ENCODE measurements around the gene CFI. TPM values are rescaled to one million over a fixed set of nuclear protein-coding genes. Genes with fewer than 3 reads are reported as not detected.
"Not testable (repeated sequence)": the region's sequence is repeated elsewhere in the genome, so short reads cannot be mapped to it uniquely, and the experiment has no call there.

CFI gene
- total RNA-seq, 2 experiments from 2014 or later = not detected

GRCh38 chr4:109815151-109816081 is 13.6 kb upstream of the CFI start, which contains the start of gene GAR1:
GAR1 (plus strand) TSS chr4:109815762; CDS start chr4:109816165, 403 bp downstream.
- H3K9me3 Mint-ChIP-seq = no peaks in the 10 kb centered on the region
- peaks cover 30% of the 10 kb centered on the region for H3K36me3 Mint-ChIP-seq
- H3K4me3 Mint-ChIP-seq = peak within 1 kb of the TSS; percentile 98
- H3K4me1 Mint-ChIP-seq = peaks cover 39% of the 10 kb centered on the region
- no peaks in the 10 kb centered on the region for H3K27me3 Mint-ChIP-seq
- H3K27ac Mint-ChIP-seq = peak within 1 kb of the TSS; percentile 99
- POLR2A ChIA-PET = interaction anchor here (0.5 to 1.5 kb wide), 9 partner anchors 12 to 383 kb away, joined by 3 to 7 read pairs (median 3); partner anchors contain the start of genes ELOVL6, MCUB and RRH
- ATAC-seq (ENCODE audit: low read depth) (peak; percentile 93), DNase-seq (peak; percentile 83)

GRCh38 chr4:109811707-109812106 is 9.9 kb upstream of the CFI start:
- Mint-ChIP-seq H3K4me3 (no peak overlapping the region), H3K27ac (no peak overlapping the region), H3K9me3 (no peaks in the 10 kb centered on the region), H3K27me3 (peaks cover 7% of the 10 kb centered on the region), H3K36me3 (peaks cover 5% of the 10 kb centered on the region), H3K4me1 (peaks cover 17% of the 10 kb centered on the region)
- DNase-seq = no peak
- no peak for ATAC-seq (ENCODE audit: low read depth)
- POLR2A ChIA-PET = no interaction called here

GRCh38 chr4:109810552-109811387 is 9.0 kb upstream of the CFI start:
- ATAC-seq (ENCODE audit: low read depth) (no peak), DNase-seq (no peak)
- no peaks in the 10 kb centered on the region for H3K9me3 Mint-ChIP-seq
- H3K4me1 Mint-ChIP-seq = peaks cover 9% of the 10 kb centered on the region
- no peak overlapping the region for H3K27ac Mint-ChIP-seq
- H3K36me3 Mint-ChIP-seq = peaks cover 4% of the 10 kb centered on the region
- peaks cover 7% of the 10 kb centered on the region for H3K27me3 Mint-ChIP-seq
- H3K4me3 Mint-ChIP-seq = no peak overlapping the region
- POLR2A ChIA-PET = no interaction called here

- POLR2A ChIA-PET = no interaction called here
- H3K27ac Mint-ChIP-seq = no peak overlapping the region
- no peak for DNase-seq
- H3K4me1 Mint-ChIP-seq = peaks cover 5% of the 10 kb centered on the region
- H3K27me3 Mint-ChIP-seq = peaks cover 7% of the 10 kb centered on the region
- no peak overlapping the region for H3K4me3 Mint-ChIP-seq
- no peak for ATAC-seq (ENCODE audit: low read depth)
- H3K36me3 Mint-ChIP-seq = peaks cover 2% of the 10 kb centered on the region
- no peaks in the 10 kb centered on the region for H3K9me3 Mint-ChIP-seq
Measured at GRCh38 chr4:109809655-109810054, 7.9 kb upstream of the CFI start.

GRCh38 chr4:109803924-109804571 is 2.2 kb upstream of the CFI start:
- DNase-seq (no peak), ATAC-seq (ENCODE audit: low read depth) (no peak)
- H3K4me3 Mint-ChIP-seq = no peak overlapping the region
- H3K4me1 Mint-ChIP-seq = peaks cover 1% of the 10 kb centered on the region
- no peaks in the 10 kb centered on the region for H3K36me3 Mint-ChIP-seq
- no peaks in the 10 kb centered on the region for H3K9me3 Mint-ChIP-seq
- POLR2A ChIA-PET = no interaction called here
- H3K27ac Mint-ChIP-seq = no peak overlapping the region
- peaks cover 11% of the 10 kb centered on the region for H3K27me3 Mint-ChIP-seq

GRCh38 chr4:109801099-109801789 is 555 bp downstream of the CFI start:
- ATAC-seq (ENCODE audit: low read depth) = no peak
- no peak overlapping the region for H3K4me3 Mint-ChIP-seq
- H3K27ac Mint-ChIP-seq = no peak overlapping the region
- peaks cover 7% of the 10 kb centered on the region for H3K27me3 Mint-ChIP-seq
- peaks cover under 1% of the 10 kb centered on the region for H3K9me3 Mint-ChIP-seq
- no peaks in the 10 kb centered on the region for H3K36me3 Mint-ChIP-seq
- DNase-seq = no peak
- peaks cover 1% of the 10 kb centered on the region for H3K4me1 Mint-ChIP-seq
- POLR2A ChIA-PET = no interaction called here

- Mint-ChIP-seq H3K36me3 (peaks cover 4% of the 10 kb centered on the region), H3K4me3 (no peak overlapping the region), H3K4me1 (peaks cover 1% of the 10 kb centered on the region), H3K27ac (no peak overlapping the region), H3K27me3 (peaks cover 14% of the 10 kb centered on the region), H3K9me3 (peaks cover 11% of the 10 kb centered on the region)
- POLR2A ChIA-PET = interaction anchor here (0.6 kb wide), 1 partner anchor 28 kb away, joined by 3 read pairs; no protein-coding TSS in a partner anchor
- ATAC-seq (ENCODE audit: low read depth) (no peak), DNase-seq (no peak)
Measured at GRCh38 chr4:109798866-109799265, 2.9 kb downstream of the CFI start.

GRCh38 chr4:109795059-109795458 is 6.7 kb downstream of the CFI start:
- no peak overlapping the region for H3K4me3 Mint-ChIP-seq
- ATAC-seq (ENCODE audit: low read depth) (no peak), DNase-seq (no peak)
- POLR2A ChIA-PET = no interaction called here
- no peak overlapping the region for H3K27ac Mint-ChIP-seq
- H3K4me1 Mint-ChIP-seq = no peaks in the 10 kb centered on the region
- H3K27me3 Mint-ChIP-seq = peaks cover 18% of the 10 kb centered on the region
- H3K36me3 Mint-ChIP-seq = peaks cover 4% of the 10 kb centered on the region
- H3K9me3 Mint-ChIP-seq = peaks cover 11% of the 10 kb centered on the region

GRCh38 chr4:109787807-109788206 is 14.0 kb downstream of the CFI start:
- no peak overlapping the region for H3K4me3 Mint-ChIP-seq
- POLR2A ChIA-PET = no interaction called here
- ATAC-seq (ENCODE audit: low read depth) (no peak), DNase-seq (no peak)
- peaks cover 9% of the 10 kb centered on the region for H3K27me3 Mint-ChIP-seq
- peaks cover 1% of the 10 kb centered on the region for H3K9me3 Mint-ChIP-seq
- no peak overlapping the region for H3K27ac Mint-ChIP-seq
- H3K4me1 Mint-ChIP-seq = no peaks in the 10 kb centered on the region
- H3K36me3 Mint-ChIP-seq = no peaks in the 10 kb centered on the region

GRCh38 chr4:109786846-109787245 is 15.0 kb downstream of the CFI start:
- H3K4me3 Mint-ChIP-seq = no peak overlapping the region
- DNase-seq = no peak
- no peak for ATAC-seq (ENCODE audit: low read depth)
- no peak overlapping the region for H3K27ac Mint-ChIP-seq
- H3K27me3 Mint-ChIP-seq = peaks cover 9% of the 10 kb centered on the region
- no peaks in the 10 kb centered on the region for H3K36me3 Mint-ChIP-seq
- peaks cover 1% of the 10 kb centered on the region for H3K9me3 Mint-ChIP-seq
- POLR2A ChIA-PET = no interaction called here
- H3K4me1 Mint-ChIP-seq = no peaks in the 10 kb centered on the region

- not testable (repeated sequence) for H3K4me1 Mint-ChIP-seq, H3K4me3 Mint-ChIP-seq
Measured at GRCh38 chr4:109782092-109782491, 19.7 kb downstream of the CFI start.

GRCh38 chr4:109764789-109765402 is 36.9 kb downstream of the CFI start:
- POLR2A ChIA-PET = no interaction called here
- Mint-ChIP-seq H3K4me3 (no peak overlapping the region), H3K9me3 (no peaks in the 10 kb centered on the region), H3K27ac (no peak overlapping the region), H3K27me3 (peaks cover 11% of the 10 kb centered on the region), H3K4me1 (no peaks in the 10 kb centered on the region), H3K36me3 (no peaks in the 10 kb centered on the region)
- ATAC-seq (ENCODE audit: low read depth) (no peak), DNase-seq (no peak)

More at GRCh38 chr4:109782092-109782491, 19.7 kb downstream of the CFI start:
- DNase-seq; ATAC-seq (ENCODE audit: low read depth); H3K9me3 Mint-ChIP-seq; H3K27me3 Mint-ChIP-seq; POLR2A ChIA-PET; H3K27ac Mint-ChIP-seq; H3K36me3 Mint-ChIP-seq: not testable (repeated sequence)

All from activated naive CD8-positive, alpha-beta T cell treated with anti-CD3 and anti-CD28 coated beads, Interleukin-2, amount 10 ng/mL, durations not matched to agents 7 days and 5 days (primary cell).